HUES6 (cell line): ENCODE results near the gene SEC16A.

Source experiments
- H3K27ac ChIP-seq: 2 replicates; pipeline ENCODE4 v1.7.0; 2013; ENCODE audit warnings: low read depth, mild to moderate bottlenecking, low read length, inconsistent platforms
- H3K27me3 ChIP-seq: 2 replicates; pipeline ENCODE4 v1.6.1; 2013; ENCODE audit warnings: low read length; ENCODE audit not compliant: control insufficient read depth, insufficient read depth
- H3K36me3 ChIP-seq: 2 replicates; pipeline ENCODE4 v1.6.1; 2013; ENCODE audit warnings: low read length; ENCODE audit not compliant: control insufficient read depth, insufficient read depth
- H3K4me1 ChIP-seq: 2 replicates; pipeline ENCODE4 v1.6.1; 2013; ENCODE audit warnings: low read length; ENCODE audit not compliant: control insufficient read depth, insufficient read depth
- H3K4me3 ChIP-seq: 2 replicates; pipeline ENCODE4 v1.5.1; 2013; ENCODE audit warnings: low read depth, low read length
- H3K9ac ChIP-seq: one replicate; pipeline ENCODE4 v1.6.1; 2013; ENCODE audit warnings: mild to moderate bottlenecking, low read length
- H3K9me3 ChIP-seq: 2 replicates; pipeline ENCODE4 v1.6.1; 2013; ENCODE audit warnings: low read depth, low read length; ENCODE audit not compliant: control insufficient read depth, insufficient read depth

The SEC16A gene

GRCh38 chr9:136526625-136527066 is 43.8 kb upstream of the SEC16A start:
- Histone ChIP-seq H3K27ac (peak overlapping the region; percentile 53; the same call in 1 of the 2 replicates), H3K27me3 (no peaks in the 10 kb centered on the region), H3K4me3 (no peak overlapping the region), H3K4me1 (peaks cover 18% of the 10 kb centered on the region; the same call in 1 of the 2 replicates), H3K9me3 (no peaks in the 10 kb centered on the region), H3K36me3 (peaks cover 16% of the 10 kb centered on the region), H3K9ac (no peak overlapping the region)

- no peak overlapping the region for H3K4me3 ChIP-seq
- peaks cover 16% of the 10 kb centered on the region for H3K36me3 ChIP-seq
- no peaks in the 10 kb centered on the region for H3K27me3 ChIP-seq
- H3K9ac ChIP-seq = no peak overlapping the region
- no peaks in the 10 kb centered on the region for H3K9me3 ChIP-seq
- 0 out of 2 replicates have a peak overlapping the region, but pooled peaks have one; percentile 53 for H3K27ac ChIP-seq
- H3K4me1 ChIP-seq = peaks cover 15% of the 10 kb centered on the region; the same call in 1 of the 2 replicates
Measured at GRCh38 chr9:136525841-136526499, 43.1 kb upstream of the SEC16A start.

GRCh38 chr9:136525207-136525606 is 42.4 kb upstream of the SEC16A start:
- Histone ChIP-seq H3K9ac (no peak overlapping the region), H3K27ac (no peak overlapping the region), H3K36me3 (peaks cover 18% of the 10 kb centered on the region), H3K4me3 (no peak overlapping the region), H3K4me1 (peaks cover 9% of the 10 kb centered on the region; the same call in 1 of the 2 replicates), H3K9me3 (no peaks in the 10 kb centered on the region), H3K27me3 (no peaks in the 10 kb centered on the region)

GRCh38 chr9:136522314-136523237 is 39.7 kb upstream of the SEC16A start:
- Histone ChIP-seq H3K36me3 (peaks cover 40% of the 10 kb centered on the region), H3K9ac (no peak overlapping the region), H3K27ac (no peak overlapping the region), H3K27me3 (no peaks in the 10 kb centered on the region), H3K4me3 (no peak overlapping the region), H3K4me1 (peaks cover 7% of the 10 kb centered on the region; the same call in 1 of the 2 replicates), H3K9me3 (no peaks in the 10 kb centered on the region)

GRCh38 chr9:136521537-136521936 is 38.7 kb upstream of the SEC16A start:
- Histone ChIP-seq H3K9ac (no peak overlapping the region), H3K9me3 (no peaks in the 10 kb centered on the region), H3K4me1 (peaks cover 2% of the 10 kb centered on the region; the same call in 1 of the 2 replicates), H3K27me3 (no peaks in the 10 kb centered on the region), H3K36me3 (peaks cover 47% of the 10 kb centered on the region), H3K4me3 (no peak overlapping the region), H3K27ac (no peak overlapping the region)

GRCh38 chr9:136520053-136520540 is 37.3 kb upstream of the SEC16A start:
- Histone ChIP-seq H3K4me3 (no peak overlapping the region), H3K27ac (no peak overlapping the region; the same call in 1 of the 2 replicates), H3K36me3 (peaks cover 61% of the 10 kb centered on the region)

GRCh38 chr9:136519263-136520052 is 36.6 kb upstream of the SEC16A start:
- Histone ChIP-seq H3K4me1 (no peaks in the 10 kb centered on the region), H3K9ac (no peak overlapping the region), H3K4me3 (no peak overlapping the region), H3K36me3 (peaks cover 68% of the 10 kb centered on the region), H3K27me3 (no peaks in the 10 kb centered on the region), H3K9me3 (no peaks in the 10 kb centered on the region), H3K27ac (no peak overlapping the region; the same call in 1 of the 2 replicates)

More at GRCh38 chr9:136520053-136520540, 37.3 kb upstream of the SEC16A start:
- H3K4me1 ChIP-seq = no peaks in the 10 kb centered on the region
- peak overlapping the region; percentile 11 for H3K9ac ChIP-seq
- H3K9me3 ChIP-seq = no peaks in the 10 kb centered on the region
- H3K27me3 ChIP-seq = no peaks in the 10 kb centered on the region

- Histone ChIP-seq H3K9me3 (no peaks in the 10 kb centered on the region), H3K4me1 (no peaks in the 10 kb centered on the region), H3K4me3 (no peak overlapping the region), H3K27ac (no peak overlapping the region), H3K36me3 (peaks cover 75% of the 10 kb centered on the region), H3K9ac (no peak overlapping the region), H3K27me3 (no peaks in the 10 kb centered on the region)
Measured at GRCh38 chr9:136518623-136519022, 35.8 kb upstream of the SEC16A start.

- Histone ChIP-seq H3K36me3 (peaks cover 75% of the 10 kb centered on the region), H3K4me3 (no peak overlapping the region), H3K4me1 (no peaks in the 10 kb centered on the region), H3K9me3 (no peaks in the 10 kb centered on the region), H3K27ac (no peak overlapping the region), H3K27me3 (no peaks in the 10 kb centered on the region), H3K9ac (no peak overlapping the region)
Measured at GRCh38 chr9:136517950-136518349, 35.1 kb upstream of the SEC16A start.

GRCh38 chr9:136517012-136517743 is 34.3 kb upstream of the SEC16A start:
- Histone ChIP-seq H3K27me3 (no peaks in the 10 kb centered on the region), H3K4me3 (no peak overlapping the region), H3K9ac (no peak overlapping the region), H3K4me1 (no peaks in the 10 kb centered on the region), H3K27ac (no peak overlapping the region), H3K36me3 (peaks cover 73% of the 10 kb centered on the region), H3K9me3 (no peaks in the 10 kb centered on the region)
